ENCODE data around the gene TEC. TPM values are rescaled to one million over a fixed set of nuclear protein-coding genes. Genes with fewer than 3 reads are reported as not detected.

The TEC gene
- total and polyA plus RNA-seq, 8 donors = 4.5 to 10.6 (median 7.6) TPM

GRCh38 chr4:48105230-48105629 is 164.4 kb downstream of the TEC start:
- H3K4me1 ChIP-seq = no peaks in the 10 kb centered on the region
- H3K4me3 ChIP-seq = no peak overlapping the region
- ATAC-seq (no peak), DNase-seq (no peak)
- H3K27ac ChIP-seq = no peak overlapping the region
- TF ChIP-seq, protein P1, sequence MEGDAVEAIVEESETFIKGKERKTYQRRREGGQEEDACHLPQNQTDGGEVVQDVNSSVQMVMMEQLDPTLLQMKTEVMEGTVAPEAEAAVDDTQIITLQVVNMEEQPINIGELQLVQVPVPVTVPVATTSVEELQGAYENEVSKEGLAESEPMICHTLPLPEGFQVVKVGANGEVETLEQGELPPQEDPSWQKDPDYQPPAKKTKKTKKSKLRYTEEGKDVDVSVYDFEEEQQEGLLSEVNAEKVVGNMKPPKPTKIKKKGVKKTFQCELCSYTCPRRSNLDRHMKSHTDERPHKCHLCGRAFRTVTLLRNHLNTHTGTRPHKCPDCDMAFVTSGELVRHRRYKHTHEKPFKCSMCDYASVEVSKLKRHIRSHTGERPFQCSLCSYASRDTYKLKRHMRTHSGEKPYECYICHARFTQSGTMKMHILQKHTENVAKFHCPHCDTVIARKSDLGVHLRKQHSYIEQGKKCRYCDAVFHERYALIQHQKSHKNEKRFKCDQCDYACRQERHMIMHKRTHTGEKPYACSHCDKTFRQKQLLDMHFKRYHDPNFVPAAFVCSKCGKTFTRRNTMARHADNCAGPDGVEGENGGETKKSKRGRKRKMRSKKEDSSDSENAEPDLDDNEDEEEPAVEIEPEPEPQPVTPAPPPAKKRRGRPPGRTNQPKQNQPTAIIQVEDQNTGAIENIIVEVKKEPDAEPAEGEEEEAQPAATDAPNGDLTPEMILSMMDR (IDR thresholded peaks at IDR 0.05) = no peak
- intact Hi-C loops (cut with DNase I) = no loop called here
- H3K27me3 ChIP-seq = no peaks in the 10 kb centered on the region
- no peaks in the 10 kb centered on the region for H3K36me3 ChIP-seq
- no peaks in the 10 kb centered on the region for H3K9me3 ChIP-seq

GRCh38 chr4:48103483-48104139 is 166.0 kb downstream of the TEC start:
- DNase-seq = no peak
- intact Hi-C loops (cut with DNase I) = no loop called here
- H3K36me3 ChIP-seq = no peaks in the 10 kb centered on the region
- TF ChIP-seq, protein P1 (IDR thresholded peaks at IDR 0.05) = no peak
- no peak overlapping the region for H3K4me3 ChIP-seq
- no peaks in the 10 kb centered on the region for H3K27me3 ChIP-seq
- no peaks in the 10 kb centered on the region for H3K4me1 ChIP-seq
- no peaks in the 10 kb centered on the region for H3K9me3 ChIP-seq
- no peak for ATAC-seq
- H3K27ac ChIP-seq = no peak overlapping the region

GRCh38 chr4:48102303-48102702 is 167.3 kb downstream of the TEC start:
- no peaks in the 10 kb centered on the region for H3K9me3 ChIP-seq
- DNase-seq (no peak), ATAC-seq (no peak)
- TF ChIP-seq, protein P1 (IDR thresholded peaks at IDR 0.05) = no peak
- no peaks in the 10 kb centered on the region for H3K27me3 ChIP-seq
- H3K4me3 ChIP-seq = no peak overlapping the region
- no peaks in the 10 kb centered on the region for H3K36me3 ChIP-seq
- no peaks in the 10 kb centered on the region for H3K4me1 ChIP-seq
- no peak overlapping the region for H3K27ac ChIP-seq
- intact Hi-C loops (cut with DNase I) = no loop called here

- ATAC-seq (no peak), DNase-seq (peak in 2 of 4 donors; percentile 23 to 30)
- intact Hi-C loops (cut with DNase I) = no loop called here
- H3K4me3 ChIP-seq = no peak overlapping the region
- H3K36me3 ChIP-seq = no peaks in the 10 kb centered on the region
- no peaks in the 10 kb centered on the region for H3K9me3 ChIP-seq
- TF ChIP-seq, protein P1 (IDR thresholded peaks at IDR 0.05) = no peak
- no peaks in the 10 kb centered on the region for H3K27me3 ChIP-seq
- no peaks in the 10 kb centered on the region for H3K4me1 ChIP-seq
- no peak overlapping the region for H3K27ac ChIP-seq
Measured at GRCh38 chr4:48100256-48100655, 169.4 kb downstream of the TEC start.

DNA sequence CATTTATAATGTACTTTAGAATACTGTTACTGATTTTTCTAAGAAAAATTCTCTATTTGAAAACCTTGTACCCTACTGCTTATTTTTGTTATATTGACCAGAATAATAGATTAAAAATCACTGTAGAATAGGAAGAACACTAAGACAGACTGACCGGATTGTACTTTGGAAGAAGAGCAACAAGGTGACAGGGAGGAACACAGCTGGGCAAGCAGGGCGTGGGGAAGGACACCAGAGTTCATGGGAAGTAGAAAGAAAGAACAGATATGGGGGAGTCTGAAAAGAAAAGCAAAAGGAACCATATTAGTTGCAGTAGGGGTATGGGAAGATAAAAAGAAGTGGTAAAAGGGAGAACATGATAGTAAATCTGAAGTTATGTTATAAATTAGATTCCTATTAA is 174.2 kb downstream of the TEC start:
- H3K4me3 ChIP-seq = no peak overlapping the region
- H3K27ac ChIP-seq = no peak overlapping the region
- H3K9me3 ChIP-seq = no peaks in the 10 kb centered on the region
- TF ChIP-seq, protein P1 (IDR thresholded peaks at IDR 0.05) = no peak
- ATAC-seq (no peak), DNase-seq (no peak)
- intact Hi-C loops (cut with DNase I) = no loop called here
- H3K36me3 ChIP-seq = no peaks in the 10 kb centered on the region
- H3K27me3 ChIP-seq = no peaks in the 10 kb centered on the region
- H3K4me1 ChIP-seq = no peaks in the 10 kb centered on the region

All from left lung (tissue), 10 donors.